ENCODE measurements around the gene SPO11. TPM values are rescaled to one million over a fixed set of nuclear protein-coding genes. Genes with fewer than 3 reads are reported as not detected.
"Not testable (repeated sequence)": the region's sequence is repeated elsewhere in the genome, so short reads cannot be mapped to it uniquely, and the experiment has no call there.

Gene SPO11
- total and polyA plus RNA-seq, 2 of the 8 experiments (the other 6 are each of a cell fraction or from before 2014, with no cell fraction given), result not detected

DNA sequence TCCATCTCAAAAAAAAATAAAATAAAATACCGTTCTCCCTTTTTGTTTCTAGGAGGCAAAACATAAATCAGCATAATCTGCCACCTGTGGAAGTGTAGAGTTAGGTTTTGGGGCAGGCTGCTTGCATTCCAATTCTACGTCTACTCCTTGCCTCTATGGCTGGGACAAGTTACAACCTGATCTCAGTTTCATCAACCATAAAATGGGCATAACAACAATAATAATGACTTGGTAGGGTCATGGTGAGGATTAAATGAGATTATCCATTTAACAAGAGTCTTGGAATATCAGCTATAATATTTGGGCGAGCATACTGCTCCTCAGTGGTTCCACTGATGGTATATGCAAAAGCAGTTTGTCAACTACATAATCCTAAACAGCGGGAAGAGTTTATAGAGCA, 17.8 kb downstream of the SPO11 start (continued):
- TF ChIP-seq, protein P1, sequence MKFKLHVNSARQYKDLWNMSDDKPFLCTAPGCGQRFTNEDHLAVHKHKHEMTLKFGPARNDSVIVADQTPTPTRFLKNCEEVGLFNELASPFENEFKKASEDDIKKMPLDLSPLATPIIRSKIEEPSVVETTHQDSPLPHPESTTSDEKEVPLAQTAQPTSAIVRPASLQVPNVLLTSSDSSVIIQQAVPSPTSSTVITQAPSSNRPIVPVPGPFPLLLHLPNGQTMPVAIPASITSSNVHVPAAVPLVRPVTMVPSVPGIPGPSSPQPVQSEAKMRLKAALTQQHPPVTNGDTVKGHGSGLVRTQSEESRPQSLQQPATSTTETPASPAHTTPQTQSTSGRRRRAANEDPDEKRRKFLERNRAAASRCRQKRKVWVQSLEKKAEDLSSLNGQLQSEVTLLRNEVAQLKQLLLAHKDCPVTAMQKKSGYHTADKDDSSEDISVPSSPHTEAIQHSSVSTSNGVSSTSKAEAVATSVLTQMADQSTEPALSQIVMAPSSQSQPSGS (IDR thresholded peaks at IDR 0.05; ENCODE audit: low read length), result no peak
- TF ChIP-seq CREB1 (IDR thresholded peaks at IDR 0.05) (no peak), SP2 (IDR thresholded peaks at IDR 0.05; ENCODE audit: low read length) (no peak)

DNA sequence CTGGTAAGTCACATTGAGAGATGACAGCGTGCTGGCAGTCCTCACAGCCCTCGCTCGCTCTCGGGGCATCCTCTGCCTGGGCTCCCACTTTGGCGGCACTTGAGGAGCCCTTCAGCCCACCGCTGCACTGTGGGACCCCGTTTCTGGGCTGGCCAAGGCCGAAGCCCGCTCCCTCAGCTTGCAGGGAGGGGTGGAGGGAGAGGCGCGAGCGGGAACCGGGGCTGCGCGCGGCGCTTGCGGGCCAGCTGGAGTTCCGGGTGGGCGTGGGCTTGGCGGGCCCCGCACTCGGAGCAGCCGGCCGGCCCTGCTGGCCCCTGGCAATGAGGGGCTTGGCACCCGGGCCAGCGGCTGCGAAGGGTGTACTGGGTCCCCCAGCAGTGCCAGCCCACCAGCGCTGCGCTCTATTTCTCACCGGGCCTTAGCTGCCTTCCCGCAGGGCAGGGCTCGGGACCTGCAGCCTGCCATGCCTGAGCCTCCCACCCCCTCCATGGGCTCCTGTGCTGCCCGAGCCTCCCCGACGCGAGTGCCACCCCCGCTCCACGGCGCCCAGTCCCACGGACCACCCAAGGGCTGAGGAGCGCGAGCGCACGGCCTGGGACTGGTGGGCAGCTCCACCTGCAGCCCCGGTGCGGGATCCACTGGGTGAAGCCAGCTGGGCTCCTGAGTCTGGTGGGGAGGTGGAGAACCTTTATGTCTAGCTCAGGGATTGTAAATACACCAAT, 18.8 kb downstream of the SPO11 start:
- WGBS, 2 experiments (ENCODE audit: extremely low coverage in 1 of 2, insufficient coverage in 1 of 2, insufficient read length in 1 of 2, insufficient replicate concordance in 2 of 2, low coverage in 1 of 2, low lambda C conversion rate in 2 of 2, missing lambda C conversion rate in 1 of 2), result 88% methylated on average over 31 of the region's 47 CpGs; no CpG with 5 or more reads in 1 of the 2 experiments
- H3K23ac ChIP-seq (ENCODE audit: insufficient read length); H3K9ac ChIP-seq (replicated peaks in 1 of 4; ENCODE audit: extremely low read depth in 1 of 4, low read depth in 3 of 4, low read length in 3 of 4); H2BK20ac ChIP-seq (ENCODE audit: low read length); H4K8ac ChIP-seq (ENCODE audit: extremely low read depth, insufficient read depth, low read length); H2BK15ac ChIP-seq (ENCODE audit: low read length); H2BK5ac ChIP-seq (ENCODE audit: low read depth, low read length); H3K4me1 ChIP-seq (replicated peaks in 1 of 4; ENCODE audit: control insufficient read depth in 3 of 4, insufficient read depth in 4 of 4, low read length in 3 of 4); H2AK5ac ChIP-seq (ENCODE audit: low read depth, low read length); FAIRE-seq; H2AFZ ChIP-seq (ENCODE audit: low read length); H3K4me2 ChIP-seq (ENCODE audit: insufficient read depth in 1 of 2, low read depth in 2 of 2, low read length in 2 of 2); H3K18ac ChIP-seq (ENCODE audit: extremely low read depth, low read length); H3K27ac ChIP-seq (ENCODE audit: low read depth, low read length); H2BK120ac ChIP-seq (replicated peaks; ENCODE audit: low read depth, low read length); H3K4ac ChIP-seq (replicated peaks; ENCODE audit: insufficient read length, low read depth, low read length); H4K20me1 ChIP-seq (replicated peaks in 1 of 2; ENCODE audit: control insufficient read depth in 1 of 2, insufficient read depth in 2 of 2, low read length in 2 of 2); H4K5ac ChIP-seq (ENCODE audit: insufficient read length, low read depth, low read length); H3K14ac ChIP-seq (ENCODE audit: insufficient read length); H3K56ac ChIP-seq (replicated peaks; ENCODE audit: insufficient read length, low read depth, low read length); H3K23me2 ChIP-seq (ENCODE audit: low read depth, low read length); H2BK12ac ChIP-seq (ENCODE audit: low read depth, low read length); H3K4me3 ChIP-seq (ENCODE audit: extremely low read depth in 1 of 4, insufficient read depth in 2 of 4, low read depth in 3 of 4, low read length in 4 of 4); H3K27me3 ChIP-seq (replicated peaks in 1 of 4; ENCODE audit: control insufficient read depth in 3 of 4, extremely low read depth in 1 of 4, insufficient read depth in 3 of 4, low read length in 3 of 4); DNase-seq (ENCODE audit: low read depth in 1 of 2, low spot score in 2 of 2); H3K36me3 ChIP-seq (ENCODE audit: control insufficient read depth in 2 of 4, insufficient read depth in 4 of 4, low read length in 3 of 4); H3K9me3 ChIP-seq (ENCODE audit: insufficient read depth in 2 of 2, low read depth in 1 of 2, low read length in 1 of 2); H4K91ac ChIP-seq (replicated peaks; ENCODE audit: insufficient read length, low read length): not testable (repeated sequence)
- POLR2A ChIA-PET (ENCODE audit: partially characterized antibody), result interaction anchor here (0.5 kb wide), 1 partner anchor 76 kb away, joined by 3 read pairs; no protein-coding TSS in a partner anchor
- Histone ChIP-seq H3K79me2 (ENCODE audit: control insufficient read depth in 1 of 2, insufficient read depth in 2 of 2, low read length in 2 of 2) (peaks cover 17 to 23% of the 10 kb centered on the region in 2 experiments), H3K79me1 (ENCODE audit: low read depth, low read length) (peaks cover 11% of the 10 kb centered on the region)
- CTCF ChIA-PET (ENCODE audit: partially characterized antibody), result interaction anchor here (1.0 to 6.5 kb wide), 12 partner anchors 8 to 256 kb away, joined by 3 to 83 read pairs (median 8); partner anchors contain the start of gene SPO11

All from H1 (cell line).